K562 (cell line): ENCODE data around the gene SRC. TPM values are rescaled to one million over a fixed set of nuclear protein-coding genes. Genes with fewer than 3 reads are reported as not detected.

Experiments
- ATAC-seq: fragments of 200-7000 bp; cut with Tn5 transposase; 3 replicates; pipeline ENCODE4 v1.9.1; 2020; ENCODE audit warnings: moderate library complexity
- BruUV-seq: library from RNA; stranded (reverse); fragments of 400-500 nt; replicated peaks from 2 replicates; lab custom pipeline; 2021; lab: Mats Ljungman, UMichigan
- CTCF ChIA-PET: fragments of 300-600 bp; formaldehyde crosslinking; extraction: SDS; loops from one replicate; lab custom pipeline; 2021; ENCODE audit warnings: low intra/inter-chr PET ratio; lab: Yijun Ruan, JAX
- POLR2A ChIA-PET: fragments of 300-600, 350-650 bp; sonication (Branson Sonifier 250); formaldehyde crosslinking; extraction: SDS; loops from one replicate; lab custom pipeline; 2021; ENCODE audit warnings: antibody characterized with exemption, inconsistent platforms; lab: Yijun Ruan, JAX
- DNase-seq, 4 experiments: peaks; one replicate each; pipeline versions ENCODE4 v3.0.0 to v3.0.0-alpha.2; 2011 to 2018; ENCODE audit warnings: low spot score in 3 of 4, mixed read lengths in 3 of 4; ENCODE audit errors: extremely low read depth in 1 of 4
- FAIRE-seq: peaks from 2 replicates; lab custom pipeline; 2011; peaks lifted over from hg19 to GRCh38; lab: Jason Lieb, UNC
- H2AFZ ChIP-seq: 2 replicates; pipeline ENCODE4 v1.6.0; 2011; ENCODE audit warnings: low read depth, low read length, control low read depth, inconsistent platforms
- H3K27ac ChIP-seq: fragments of 200-600 bp; 3 replicates; pipeline ENCODE4 v1.8.0; 2011; ENCODE audit warnings: low read depth, mild to moderate bottlenecking, control low read depth, inconsistent platforms, low read length, moderate library complexity, mixed read lengths; ENCODE audit errors: extremely low read depth
- H3K27me3 ChIP-seq, 2 experiments: fragments of 300-600 bp in 1 of 2; 2 replicates in 1 of 2; 3 replicates in 1 of 2; pipeline versions ENCODE4 v1.6.0 to v1.8.0; 2011; ENCODE audit warnings: inconsistent platforms in 2 of 2, low read length in 2 of 2, mild to moderate bottlenecking in 1 of 2, mixed read lengths in 1 of 2, moderate library complexity in 1 of 2; ENCODE audit not compliant: control insufficient read depth in 2 of 2, insufficient read depth in 2 of 2
- H3K36me3 ChIP-seq: fragments of 300-600 bp; 3 replicates; pipeline ENCODE4 v1.8.0; 2011; ENCODE audit warnings: mild to moderate bottlenecking, low read length, inconsistent platforms; ENCODE audit not compliant: control insufficient read depth, insufficient read depth
- H3K4me1 ChIP-seq, 2 experiments: fragments of 200-600 bp in 1 of 2; replicated peaks in 1 of 2; 2 replicates in 1 of 2; 3 replicates in 1 of 2; pipeline versions ENCODE4 v1.5.1 to v1.8.0; 2011; ENCODE audit warnings: inconsistent platforms in 2 of 2, low read length in 2 of 2, mild to moderate bottlenecking in 1 of 2, mixed read lengths in 1 of 2, moderate library complexity in 1 of 2; ENCODE audit not compliant: control insufficient read depth in 2 of 2, insufficient read depth in 2 of 2
- H3K4me2 ChIP-seq: 2 replicates; pipeline ENCODE4 v1.6.1; 2011; ENCODE audit warnings: low read length, control low read depth, inconsistent platforms, mixed read lengths; ENCODE audit not compliant: insufficient read depth
- H3K4me3 ChIP-seq: fragments of 200-600 bp; sonication (generic), shearing (Covaris generic); 2 replicates; pipeline ENCODE4 v1.5.1; 2016; ENCODE audit warnings: control low read depth, inconsistent platforms
- H3K79me2 ChIP-seq: fragments of 200-600 bp; 3 replicates; pipeline ENCODE4 v1.8.0; 2011; ENCODE audit warnings: low read length, inconsistent platforms; ENCODE audit not compliant: control insufficient read depth, insufficient read depth
- H3K9ac ChIP-seq, 2 experiments: 2 replicates each; pipeline versions ENCODE4 v1.6.0 to v1.6.1; 2011; ENCODE audit warnings: low read depth in 2 of 2, low read length in 2 of 2, control low read depth in 1 of 2, inconsistent platforms in 1 of 2, mild to moderate bottlenecking in 1 of 2, mixed read lengths in 1 of 2; ENCODE audit not compliant: insufficient read depth in 1 of 2
- H3K9me1 ChIP-seq: one replicate; pipeline ENCODE4 v1.6.0; 2011; ENCODE audit warnings: inconsistent platforms, mild to moderate bottlenecking, low read length, moderate library complexity; ENCODE audit not compliant: control insufficient read depth, insufficient read depth
- H3K9me3 ChIP-seq: replicated peaks from 2 replicates; pipeline ENCODE4 v1.5.1; 2011; ENCODE audit warnings: low read depth, low read length, inconsistent platforms; ENCODE audit not compliant: control insufficient read depth, insufficient read depth
- H4K20me1 ChIP-seq: replicated peaks from 2 replicates; pipeline ENCODE4 v1.6.1; 2011; ENCODE audit warnings: low read length, inconsistent platforms, mixed read lengths; ENCODE audit not compliant: control insufficient read depth, insufficient read depth
- CREBBP ChIP-seq: IDR thresholded peaks from one replicate; pipeline ENCODE4 v1.6.1; 2012; ENCODE audit warnings: low read depth, mild to moderate bottlenecking, control low read depth, inconsistent platforms, low read length
- ELF2 ChIP-seq: fragments of 250-450 bp; sonication (Bioruptor Pico); IDR thresholded peaks from 2 replicates; pipeline ENCODE4 v1.5.0; 2021; ENCODE audit warnings: mild to moderate bottlenecking
- HMGN3 ChIP-seq: IDR thresholded peaks from 2 replicates; pipeline ENCODE4 v1.6.1; 2011; ENCODE audit warnings: borderline replicate concordance, low read depth, mild to moderate bottlenecking, mixed read lengths, low read length; ENCODE audit not compliant: insufficient read length; ENCODE audit errors: extremely low read depth
- L3MBTL2 ChIP-seq: fragments of 450-650 bp; IDR thresholded peaks from 2 replicates; pipeline ENCODE4 v1.6.1; 2016; ENCODE audit warnings: mild to moderate bottlenecking, moderate library complexity
- MNT ChIP-seq, 2 experiments: fragments of 450-650 bp; conservative IDR thresholded peaks; 2 replicates each; pipeline ENCODE4 v1.6.1; 2017; ENCODE audit warnings: mild to moderate bottlenecking in 2 of 2, moderate library complexity in 2 of 2
- PML ChIP-seq: IDR thresholded peaks from 2 replicates; pipeline ENCODE4 v1.6.1; 2012; ENCODE audit warnings: low read length, inconsistent platforms
- STAT5B ChIP-seq: fragments of 250-450 bp; sonication (Bioruptor Pico); IDR thresholded peaks from 2 replicates; pipeline ENCODE4 v1.8.0; 2021; ENCODE audit warnings: mild to moderate bottlenecking, inconsistent platforms
- ZNF24 ChIP-seq: fragments of 450-650 bp; IDR thresholded peaks from 2 replicates; pipeline ENCODE4 v1.6.1; 2016
- ZNF431 ChIP-seq: sonication (generic); formaldehyde crosslinking; IDR thresholded peaks from 2 replicates; pipeline ENCODE4 v1.8.0; 2022; ENCODE audit warnings: mild to moderate bottlenecking, missing genetic modification reagents
- ZNF551 ChIP-seq: fragments of 250-450 bp; sonication (Bioruptor Pico); IDR thresholded peaks from 2 replicates; pipeline ENCODE4 v1.5.0; 2021; ENCODE audit warnings: mild to moderate bottlenecking, moderate library complexity
- WGBS: fragments of 100-300 bp; shearing (Covaris generic); methylation state at CpG from one replicate; pipeline ENCODE4 v1.1.6; 2016; ENCODE audit warnings: low coverage, mixed read lengths; ENCODE audit not compliant: insufficient coverage; ENCODE audit errors: missing lambda C conversion rate; 5-methylcytosine and 5-hydroxymethylcytosine counted together
- in situ Hi-C: fragments of 300-500 bp; cut with MboI; formaldehyde crosslinking; loops from 4 replicates; pipeline ENCODE4 v1.15.0; 2018; ENCODE audit warnings: inconsistent platforms, mixed read lengths
- intact Hi-C: fragments of 100-400 bp; cut with micrococcal nuclease; formaldehyde crosslinking; loops from 2 replicates; pipeline ENCODE4 v1.14.2; 2022
- polyA plus RNA-seq, 8 experiments: library from polyadenylated mRNA; depleted of rRNA in 4 of 8; stranded (reverse) in 5 of 8; unstranded in 3 of 8; fragments of >200 nt; fragmentation: Nextera tagmentation in 2 of 8; fragmentation: Illumina TruSeq in 1 of 8; extraction: Ambion mirVana in 2 of 8; extraction: Trizol in 1 of 8; gene quantifications; 2 replicates each; pipeline versions ENCODE4 v1.2.1 to v1.2.3, GENCODE V29; 2011 to 2014; ENCODE audit warnings: inconsistent platforms in 1 of 8, missing spikeins in 1 of 8
- total RNA-seq, 7 experiments: library from RNA; depleted of rRNA in 6 of 7; stranded (reverse); fragments of >200 nt in 6 of 7; fragmentation: Illumina TruSeq in 2 of 7; extraction: Trizol in 2 of 7; gene quantifications; 2 replicates each; pipeline versions ENCODE4 v1.2.1 to v1.2.3, GENCODE V29; 2011 to 2021; ENCODE audit warnings: low replicate concordance in 1 of 7
- TF ChIP-seq, protein P1 (sequence below): fragments of 450-650 bp; formaldehyde crosslinking; IDR thresholded peaks from 2 replicates; pipeline ENCODE4 v1.4.0; 2020; ENCODE audit warnings: mild to moderate bottlenecking, moderate library complexity
- TF ChIP-seq, protein P2 (sequence below): sonication (generic); formaldehyde crosslinking; IDR thresholded peaks from 2 replicates; pipeline ENCODE4 v1.8.0; 2023; ENCODE audit warnings: missing genetic modification reagents, mild to moderate bottlenecking, borderline replicate concordance

The SRC gene
- total and polyA plus RNA-seq, 9 of the 15 experiments (the other 6 are each of a cell fraction or from before 2014, with no cell fraction given), result 0.06 to 8.5 (median 3.1) TPM

- H3K9me3 ChIP-seq, result 0 out of 2 replicates have a peak, but pooled peaks cover 2% of the 10 kb centered on the region
- ATAC-seq (no peak), FAIRE-seq (no peak), DNase-seq (no peak)
- intact Hi-C loops (no loop called here), in situ Hi-C loops (no loop called here)
- CTCF ChIA-PET, result no interaction called here
- no TSS peak for BruUV-seq
- TF ChIP-seq, protein P1, sequence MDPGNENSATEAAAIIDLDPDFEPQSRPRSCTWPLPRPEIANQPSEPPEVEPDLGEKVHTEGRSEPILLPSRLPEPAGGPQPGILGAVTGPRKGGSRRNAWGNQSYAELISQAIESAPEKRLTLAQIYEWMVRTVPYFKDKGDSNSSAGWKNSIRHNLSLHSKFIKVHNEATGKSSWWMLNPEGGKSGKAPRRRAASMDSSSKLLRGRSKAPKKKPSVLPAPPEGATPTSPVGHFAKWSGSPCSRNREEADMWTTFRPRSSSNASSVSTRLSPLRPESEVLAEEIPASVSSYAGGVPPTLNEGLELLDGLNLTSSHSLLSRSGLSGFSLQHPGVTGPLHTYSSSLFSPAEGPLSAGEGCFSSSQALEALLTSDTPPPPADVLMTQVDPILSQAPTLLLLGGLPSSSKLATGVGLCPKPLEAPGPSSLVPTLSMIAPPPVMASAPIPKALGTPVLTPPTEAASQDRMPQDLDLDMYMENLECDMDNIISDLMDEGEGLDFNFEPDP (CRISPR knock-in tag), result no peak
- TF ChIP-seq HMGN3 (no peak), STAT5B (CRISPR knock-in tag) (no peak), ZNF551 (CRISPR knock-in tag) (no peak), CREBBP (no peak), MNT (conservative IDR thresholded peaks at IDR 0.05) (no peak), ZNF24 (no peak), ELF2 (CRISPR knock-in tag) (no peak), L3MBTL2 (no peak), ZNF431 (no peak), PML (no peak)
- TF ChIP-seq, protein P2, sequence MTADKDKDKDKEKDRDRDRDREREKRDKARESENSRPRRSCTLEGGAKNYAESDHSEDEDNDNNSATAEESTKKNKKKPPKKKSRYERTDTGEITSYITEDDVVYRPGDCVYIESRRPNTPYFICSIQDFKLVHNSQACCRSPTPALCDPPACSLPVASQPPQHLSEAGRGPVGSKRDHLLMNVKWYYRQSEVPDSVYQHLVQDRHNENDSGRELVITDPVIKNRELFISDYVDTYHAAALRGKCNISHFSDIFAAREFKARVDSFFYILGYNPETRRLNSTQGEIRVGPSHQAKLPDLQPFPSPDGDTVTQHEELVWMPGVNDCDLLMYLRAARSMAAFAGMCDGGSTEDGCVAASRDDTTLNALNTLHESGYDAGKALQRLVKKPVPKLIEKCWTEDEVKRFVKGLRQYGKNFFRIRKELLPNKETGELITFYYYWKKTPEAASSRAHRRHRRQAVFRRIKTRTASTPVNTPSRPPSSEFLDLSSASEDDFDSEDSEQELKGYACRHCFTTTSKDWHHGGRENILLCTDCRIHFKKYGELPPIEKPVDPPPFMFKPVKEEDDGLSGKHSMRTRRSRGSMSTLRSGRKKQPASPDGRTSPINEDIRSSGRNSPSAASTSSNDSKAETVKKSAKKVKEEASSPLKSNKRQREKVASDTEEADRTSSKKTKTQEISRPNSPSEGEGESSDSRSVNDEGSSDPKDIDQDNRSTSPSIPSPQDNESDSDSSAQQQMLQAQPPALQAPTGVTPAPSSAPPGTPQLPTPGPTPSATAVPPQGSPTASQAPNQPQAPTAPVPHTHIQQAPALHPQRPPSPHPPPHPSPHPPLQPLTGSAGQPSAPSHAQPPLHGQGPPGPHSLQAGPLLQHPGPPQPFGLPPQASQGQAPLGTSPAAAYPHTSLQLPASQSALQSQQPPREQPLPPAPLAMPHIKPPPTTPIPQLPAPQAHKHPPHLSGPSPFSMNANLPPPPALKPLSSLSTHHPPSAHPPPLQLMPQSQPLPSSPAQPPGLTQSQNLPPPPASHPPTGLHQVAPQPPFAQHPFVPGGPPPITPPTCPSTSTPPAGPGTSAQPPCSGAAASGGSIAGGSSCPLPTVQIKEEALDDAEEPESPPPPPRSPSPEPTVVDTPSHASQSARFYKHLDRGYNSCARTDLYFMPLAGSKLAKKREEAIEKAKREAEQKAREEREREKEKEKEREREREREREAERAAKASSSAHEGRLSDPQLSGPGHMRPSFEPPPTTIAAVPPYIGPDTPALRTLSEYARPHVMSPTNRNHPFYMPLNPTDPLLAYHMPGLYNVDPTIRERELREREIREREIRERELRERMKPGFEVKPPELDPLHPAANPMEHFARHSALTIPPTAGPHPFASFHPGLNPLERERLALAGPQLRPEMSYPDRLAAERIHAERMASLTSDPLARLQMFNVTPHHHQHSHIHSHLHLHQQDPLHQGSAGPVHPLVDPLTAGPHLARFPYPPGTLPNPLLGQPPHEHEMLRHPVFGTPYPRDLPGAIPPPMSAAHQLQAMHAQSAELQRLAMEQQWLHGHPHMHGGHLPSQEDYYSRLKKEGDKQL, result no peak
- peaks cover 19 to 23% of the 10 kb centered on the region in 2 experiments for H3K4me1 ChIP-seq
- 84% methylated on average over 4 of the region's 4 CpGs for WGBS
- POLR2A ChIA-PET, result no interaction called here
- H3K27ac ChIP-seq, result no peak overlapping the region
- H4K20me1 ChIP-seq, result no peaks in the 10 kb centered on the region
- H3K4me3 ChIP-seq, result no peak overlapping the region
- no peaks in the 10 kb centered on the region for H3K27me3 ChIP-seq
- H2AFZ ChIP-seq, result no peak overlapping the region
- no peaks in the 10 kb centered on the region for H3K9me1 ChIP-seq
- H3K4me2 ChIP-seq, result no peak overlapping the region
- no peaks in the 10 kb centered on the region for H3K79me2 ChIP-seq
- H3K9ac ChIP-seq, result no peak overlapping the region
- H3K36me3 ChIP-seq, result no peaks in the 10 kb centered on the region
Observed at GRCh38 chr20:37375227-37375626, 29.3 kb downstream of the SRC start.
